HG02623 (cell line): ENCODE data around the gene FRYL.
"Not testable (repeated sequence)": the region's sequence is repeated elsewhere in the genome, so short reads cannot be mapped to it uniquely, and the experiment has no call there.

Experiments used
- ATAC-seq: cut with Tn5 transposase; IDR thresholded peaks from one replicate; pipeline ENCODE4 v1.9.1; 2021; ENCODE audit warnings: moderate library complexity; ENCODE audit not compliant: unreplicated experiment

FRYL gene

DNA sequence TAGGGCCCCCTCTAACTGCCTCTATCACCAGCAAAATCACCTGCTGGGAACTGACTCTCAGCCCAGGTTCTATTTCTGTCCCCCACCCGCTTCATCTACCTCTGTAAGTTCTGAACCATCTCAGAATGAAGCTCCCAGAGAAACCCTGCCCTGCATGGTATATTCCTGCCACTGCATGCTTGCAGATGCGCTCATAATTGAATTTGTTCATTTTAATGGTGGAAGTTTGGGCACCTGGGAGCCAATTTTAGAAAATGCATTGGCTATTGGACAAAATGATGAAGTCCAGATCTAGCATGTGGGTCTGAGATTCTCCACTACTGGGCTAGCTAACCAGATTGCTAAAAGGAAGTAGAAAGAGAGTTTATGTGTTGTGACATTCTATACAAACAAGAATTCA lies 325.5 kb downstream of the FRYL start:
- no peak for ATAC-seq

- not testable (repeated sequence) for ATAC-seq
Observed at GRCh38 chr4:48451656-48452055, 328.4 kb downstream of the FRYL start.

- no peak for ATAC-seq
Observed at GRCh38 chr4:48450740-48451139, 329.3 kb downstream of the FRYL start.

- ATAC-seq: no peak
Observed at GRCh38 chr4:48449151-48449550, 330.9 kb downstream of the FRYL start.
